T-helper 2 cell (primary cell): ENCODE results near the gene CLHC1.
"Not testable (repeated sequence)": the region's sequence is repeated elsewhere in the genome, so short reads cannot be mapped to it uniquely, and the experiment has no call there.

Experiments
- DNase-seq, 5 experiments: peaks; one replicate each; pipeline versions ENCODE4 v3.0.0 to v3.0.0-alpha.2; 2012 to 2022

Gene CLHC1

DNA sequence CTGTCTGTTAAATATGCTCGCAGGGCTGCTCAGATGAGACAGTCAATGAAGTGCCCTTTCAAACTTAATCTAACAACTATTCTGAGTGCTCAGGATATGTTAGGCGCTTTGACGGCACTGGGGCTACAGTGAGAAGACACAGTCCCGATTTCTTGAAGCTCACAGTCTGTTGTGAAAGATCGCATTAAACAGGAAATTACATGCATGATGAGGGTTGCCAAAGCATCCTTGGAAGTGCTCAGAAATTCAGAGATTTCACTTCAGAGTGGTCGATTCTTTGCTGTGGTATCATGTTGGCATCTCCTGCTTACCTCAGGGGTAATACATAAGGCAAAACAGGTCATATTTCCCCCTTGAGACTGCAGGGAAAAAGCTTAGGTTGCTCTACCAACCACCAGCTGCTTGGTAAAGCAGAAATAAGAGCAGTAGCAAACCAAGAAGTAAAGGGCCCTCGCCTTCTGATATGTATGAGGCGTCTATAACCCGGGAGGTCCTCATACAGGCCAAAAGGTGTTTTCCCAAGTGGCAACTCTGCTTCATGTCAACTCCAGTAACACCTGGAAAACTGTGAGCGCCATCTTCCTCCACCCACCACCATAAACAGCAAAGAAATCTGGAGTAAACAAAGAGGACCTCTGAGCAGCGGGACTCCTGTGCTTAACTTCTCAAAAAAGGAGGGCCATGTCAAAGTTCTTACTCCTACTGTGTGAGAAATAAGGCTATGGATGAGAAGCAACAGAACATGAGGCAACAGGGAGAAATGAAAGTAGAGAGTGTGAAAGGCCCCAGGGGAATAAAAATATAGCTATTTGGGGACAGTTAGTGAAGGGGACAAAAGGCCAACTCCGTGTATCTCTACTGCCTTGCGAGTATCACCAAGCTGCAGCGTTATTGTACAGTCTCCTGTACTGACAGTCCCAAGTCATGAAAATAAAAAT is 79.3 kb downstream of the CLHC1 start:
- no peak for DNase-seq

DNA sequence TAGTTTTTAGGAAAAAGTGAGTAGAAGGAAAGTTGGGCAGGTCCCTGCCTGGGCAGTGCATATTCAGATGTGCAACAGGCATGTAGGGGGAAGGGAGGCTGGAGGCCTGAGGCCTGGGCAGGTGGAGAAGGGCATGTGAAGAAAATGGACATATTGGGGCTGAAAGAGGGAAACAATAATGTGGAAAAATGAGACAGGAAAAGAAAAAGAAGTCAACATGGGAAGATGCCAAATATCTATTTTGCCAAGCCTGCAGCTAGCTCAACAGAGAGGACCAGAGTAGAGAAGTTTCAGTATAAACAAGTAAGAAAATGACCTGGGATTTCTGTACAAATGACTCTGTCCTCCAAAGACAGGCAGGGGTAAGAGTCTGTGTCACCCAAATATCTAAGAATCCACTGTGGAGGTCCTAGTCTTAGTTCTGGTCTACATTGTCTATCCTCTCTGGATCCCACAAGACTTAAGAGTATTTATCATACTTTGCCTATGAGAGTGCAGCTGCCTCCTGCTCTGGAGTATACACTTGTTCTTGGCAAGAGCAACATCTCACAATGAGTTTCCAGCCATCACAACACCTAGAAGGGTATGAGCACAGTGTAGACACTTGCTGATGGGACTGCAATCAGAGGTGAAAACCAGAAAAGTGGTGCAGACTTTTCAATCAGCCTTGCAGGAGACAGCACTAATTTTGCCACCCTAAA is 80.2 kb downstream of the CLHC1 start:
- DNase-seq, result no peak

DNA sequence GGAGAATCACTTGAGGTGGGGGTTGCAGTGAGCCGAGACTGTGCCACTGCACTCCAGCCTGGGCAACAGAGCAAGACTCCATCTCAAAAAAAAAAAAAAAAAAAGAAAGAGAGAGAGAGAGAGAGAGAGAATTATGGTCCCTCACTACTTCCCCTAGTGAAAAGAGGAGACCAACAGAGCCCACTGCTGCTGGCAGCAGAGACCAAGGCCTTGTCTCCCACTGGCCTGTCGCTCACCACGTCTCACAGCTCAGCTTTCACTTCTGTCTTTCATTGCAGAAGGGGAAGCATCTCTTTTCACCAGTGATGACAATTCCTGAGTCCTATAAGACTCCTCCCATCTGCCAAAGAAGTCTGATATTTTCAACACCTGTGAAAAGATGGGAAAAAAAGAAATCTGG is 81.3 kb downstream of the CLHC1 start:
- no peak for DNase-seq

DNA sequence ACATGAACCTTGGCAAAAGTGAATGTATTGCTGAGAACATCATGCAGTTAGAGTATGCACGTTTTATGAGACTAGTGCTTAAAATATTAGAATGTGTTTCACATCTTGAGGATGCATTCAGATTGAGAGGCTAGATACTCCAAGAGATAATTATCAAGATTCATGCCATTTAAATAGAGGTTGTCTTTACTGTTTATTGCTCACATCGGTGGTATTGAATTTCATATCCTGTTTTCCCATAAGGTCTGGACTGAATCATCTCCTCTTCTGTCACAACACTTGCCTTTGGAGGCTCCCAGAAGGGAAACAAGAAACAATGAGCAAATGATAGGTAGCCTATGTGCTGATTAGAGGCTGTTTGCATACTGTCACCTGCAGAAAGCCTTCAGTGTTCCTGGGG is 83.8 kb downstream of the CLHC1 start:
- no peak for DNase-seq

DNA sequence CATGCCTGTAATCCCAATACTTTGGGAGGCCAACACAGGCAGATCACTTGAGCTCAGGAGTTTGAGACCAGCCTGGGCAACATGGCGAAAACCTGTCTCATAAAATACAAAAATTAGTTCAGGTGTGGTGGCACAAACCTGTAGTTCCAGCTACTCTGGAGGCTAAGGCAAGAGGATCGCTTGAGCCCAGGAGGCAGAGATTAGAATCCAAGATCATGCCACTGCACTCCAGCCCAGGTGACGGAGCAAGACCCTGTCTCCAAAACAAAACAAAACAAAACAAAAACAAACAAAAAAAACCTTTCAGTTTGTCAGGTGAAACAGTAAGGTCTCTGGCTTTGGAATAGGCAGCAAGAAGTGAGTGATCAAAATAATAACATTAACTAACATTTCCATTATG is 84.6 kb downstream of the CLHC1 start:
- DNase-seq, result no peak

DNA sequence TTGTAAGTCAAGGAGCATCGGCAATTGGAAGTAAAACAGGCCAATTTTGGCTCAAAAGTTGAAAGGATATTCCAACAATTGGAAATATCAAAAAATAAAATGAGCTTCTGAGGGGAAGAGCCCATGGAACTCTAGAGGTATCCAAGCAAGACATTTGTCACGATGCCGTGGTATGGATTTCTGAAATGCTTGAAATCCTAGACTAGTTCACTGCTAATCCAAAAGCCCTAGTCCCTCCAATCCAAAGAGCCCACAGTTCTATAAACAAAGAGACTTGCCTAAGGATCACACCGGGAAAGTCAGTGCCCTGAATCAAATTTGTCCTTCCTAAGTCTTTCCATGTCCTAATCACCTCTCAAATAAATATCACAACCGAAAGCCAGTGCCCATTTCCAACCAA is 85.1 kb downstream of the CLHC1 start:
- no peak for DNase-seq

DNA sequence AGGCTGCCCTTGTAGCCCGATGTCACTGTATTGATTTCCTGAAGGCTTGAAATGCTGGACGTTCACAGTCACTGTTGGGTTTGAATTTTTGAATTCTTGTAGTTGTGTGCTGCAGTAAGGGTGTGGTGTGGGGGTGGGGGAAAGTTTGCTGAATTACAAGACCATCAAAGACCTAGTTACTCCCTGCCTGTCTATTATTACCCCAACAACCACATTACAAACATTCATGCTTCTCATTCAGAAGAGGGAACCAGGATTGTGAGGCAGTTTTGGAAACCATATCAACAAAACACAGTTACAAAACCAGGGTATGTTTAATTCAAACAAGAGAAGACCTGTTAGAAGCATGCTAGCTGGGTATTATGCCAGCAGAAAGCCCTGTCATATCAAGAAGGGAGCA is 85.8 kb downstream of the CLHC1 start:
- no peak for DNase-seq

DNA sequence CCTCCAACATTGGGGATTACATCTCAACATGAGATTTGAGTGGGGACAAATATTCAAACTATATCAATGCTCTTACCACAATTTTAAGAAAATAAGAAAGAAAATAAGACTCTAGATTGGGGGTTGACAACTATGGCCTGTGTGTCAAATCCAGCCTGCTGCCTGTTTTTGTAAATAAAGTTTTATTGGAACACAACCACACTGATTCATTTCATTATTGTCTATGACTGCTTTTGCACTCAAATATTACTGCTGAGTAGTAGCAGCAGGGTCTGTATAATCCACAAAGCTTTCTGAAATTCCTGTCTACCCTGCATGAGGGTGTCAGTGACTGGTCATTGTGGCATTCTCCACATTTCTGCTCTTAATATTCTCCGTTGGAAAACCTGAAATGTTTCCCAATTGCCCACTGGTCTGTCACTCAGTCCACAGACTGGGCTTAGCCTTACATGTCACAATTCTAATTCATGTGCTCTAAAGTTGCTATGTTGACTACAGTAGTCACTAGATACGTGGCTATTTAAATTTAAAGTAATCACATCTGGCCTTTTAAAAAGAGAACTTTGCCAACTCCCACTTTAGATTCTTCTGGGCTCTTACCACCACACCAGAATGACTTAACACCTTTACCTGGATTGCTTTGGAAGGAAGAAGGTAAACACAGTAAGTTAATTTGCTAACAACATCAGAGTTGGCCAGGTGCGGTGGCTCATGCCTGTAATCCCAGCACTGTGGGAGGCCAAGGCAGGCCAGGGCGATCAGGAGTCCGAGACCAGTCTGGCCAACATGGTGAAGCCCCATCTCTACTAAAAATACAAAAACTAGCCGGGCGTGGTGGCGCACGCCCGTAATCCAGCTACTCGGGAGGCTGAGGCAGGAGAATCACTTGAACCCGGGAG is 86.9 kb downstream of the CLHC1 start:
- DNase-seq, result no peak

DNA sequence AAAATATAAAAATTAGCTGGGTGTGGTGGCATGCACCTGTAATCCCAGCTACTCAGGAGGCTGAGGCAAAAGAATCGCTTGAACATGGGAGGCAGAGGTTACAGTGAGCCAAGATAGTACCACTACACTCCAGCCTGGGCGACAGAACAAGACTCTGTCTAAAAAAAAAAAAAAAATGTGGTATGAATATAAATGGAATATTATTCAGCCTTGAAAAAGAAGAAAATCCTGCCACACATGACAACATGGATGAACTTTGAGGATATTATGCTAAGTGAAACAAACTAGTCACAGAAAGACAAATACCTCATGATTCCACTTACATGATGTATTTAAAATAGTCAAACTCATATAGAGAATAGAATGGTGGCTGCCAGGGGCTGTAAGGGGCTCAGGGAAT is 88.4 kb downstream of the CLHC1 start:
- DNase-seq, result not testable (repeated sequence)

DNA sequence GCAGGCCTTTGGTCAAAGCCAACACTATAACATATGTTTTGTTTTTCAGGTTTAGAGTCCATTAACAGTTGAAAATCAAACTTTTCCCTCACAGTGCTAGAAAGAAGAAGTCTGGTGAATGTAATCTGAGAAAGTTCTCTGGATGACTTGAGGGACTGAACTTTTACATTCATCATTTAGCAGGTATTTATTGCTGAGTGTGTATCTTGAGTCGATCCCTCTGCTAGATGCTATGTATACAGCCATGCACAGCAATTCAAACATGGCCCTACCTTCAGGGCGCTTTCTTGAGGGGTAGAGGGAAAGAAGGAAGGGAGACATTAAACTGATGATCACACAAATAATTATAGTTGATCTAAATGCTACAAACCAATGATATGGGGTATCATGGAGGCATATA is 89.6 kb downstream of the CLHC1 start:
- no peak for DNase-seq

DNA sequence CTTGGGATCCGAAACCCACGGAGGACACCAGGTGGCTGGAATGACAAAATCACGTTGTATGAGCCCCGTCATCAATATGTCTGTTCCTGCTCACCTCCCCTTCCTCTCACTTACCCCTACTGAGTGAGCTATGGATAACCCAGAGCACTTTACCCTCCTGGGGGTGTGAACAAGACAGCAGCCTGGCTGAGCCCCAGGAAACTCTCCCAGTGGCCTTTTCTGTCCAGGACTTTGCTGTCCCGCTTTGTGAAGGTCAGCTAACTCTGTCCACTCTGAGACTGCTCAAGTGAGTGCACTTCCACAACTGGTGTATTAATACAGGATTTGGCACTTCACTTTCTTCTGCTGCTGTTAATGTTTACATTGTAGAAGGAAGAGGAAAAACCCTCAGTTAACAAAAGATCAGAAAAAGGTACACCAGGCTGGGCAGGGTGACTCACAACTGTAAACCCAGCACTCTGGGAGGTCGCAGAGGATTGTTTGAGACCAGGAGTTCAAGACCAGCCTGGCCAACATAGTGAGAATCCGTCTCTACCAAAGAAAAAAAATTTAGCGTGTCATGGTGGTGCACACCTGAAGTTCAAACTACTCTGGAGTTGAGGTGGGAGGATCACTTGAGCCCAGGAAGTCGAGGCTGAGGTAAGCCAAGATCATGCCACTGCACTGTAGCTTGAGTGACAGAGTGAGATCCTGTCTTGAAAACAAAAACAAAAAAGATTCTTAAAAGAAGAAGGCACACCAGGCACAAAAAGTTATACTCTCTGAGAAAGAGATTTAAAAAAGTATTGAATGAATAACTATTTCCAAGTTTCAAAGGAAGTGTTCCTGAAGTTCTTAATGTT is 90.3 kb downstream of the CLHC1 start:
- peak in 1 of 5 experiments; percentile 48 for DNase-seq

DNA sequence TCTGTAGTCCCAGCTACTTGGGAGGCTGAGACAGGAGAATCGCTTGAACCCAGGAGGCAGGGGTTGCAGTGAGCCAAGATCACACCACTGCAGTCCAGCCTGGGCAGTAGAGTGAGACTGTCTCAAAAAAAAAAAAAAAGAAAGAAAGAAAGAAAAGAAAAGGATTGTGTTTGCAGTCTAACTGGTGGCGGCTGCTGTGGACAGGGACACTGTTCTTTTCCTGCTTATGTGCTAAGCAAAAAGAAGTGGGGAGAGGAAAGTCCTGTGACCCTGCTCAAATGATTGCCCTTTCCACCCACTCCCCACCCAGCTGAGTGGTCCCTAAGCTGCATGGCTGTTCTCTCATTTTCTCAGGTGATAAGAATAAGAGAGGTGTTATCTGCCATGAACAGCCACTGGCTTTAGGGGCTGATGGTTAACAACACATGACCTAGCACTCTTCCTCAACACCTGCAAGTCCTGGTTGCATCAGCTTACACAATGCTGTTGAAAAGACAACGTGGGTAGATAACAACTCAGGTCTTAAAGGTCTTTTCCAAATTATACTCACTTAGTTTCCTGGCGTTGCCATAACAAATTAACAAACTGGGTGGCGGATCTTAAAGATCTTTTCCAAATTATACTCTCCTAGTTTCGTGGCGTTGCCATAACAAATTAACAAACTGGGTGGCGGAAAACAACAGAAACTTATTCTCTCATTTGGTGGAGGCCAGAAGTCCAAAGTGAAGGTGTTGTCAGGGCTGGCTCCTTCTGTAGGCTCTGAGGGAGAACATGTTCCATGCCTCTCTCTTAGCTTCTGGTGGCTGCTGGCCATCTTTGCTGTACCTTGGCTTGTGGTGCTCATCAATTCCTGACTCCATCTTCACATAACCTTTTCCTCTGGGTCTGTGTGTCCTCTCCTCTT is 91.5 kb downstream of the CLHC1 start:
- DNase-seq, result no peak

DNA sequence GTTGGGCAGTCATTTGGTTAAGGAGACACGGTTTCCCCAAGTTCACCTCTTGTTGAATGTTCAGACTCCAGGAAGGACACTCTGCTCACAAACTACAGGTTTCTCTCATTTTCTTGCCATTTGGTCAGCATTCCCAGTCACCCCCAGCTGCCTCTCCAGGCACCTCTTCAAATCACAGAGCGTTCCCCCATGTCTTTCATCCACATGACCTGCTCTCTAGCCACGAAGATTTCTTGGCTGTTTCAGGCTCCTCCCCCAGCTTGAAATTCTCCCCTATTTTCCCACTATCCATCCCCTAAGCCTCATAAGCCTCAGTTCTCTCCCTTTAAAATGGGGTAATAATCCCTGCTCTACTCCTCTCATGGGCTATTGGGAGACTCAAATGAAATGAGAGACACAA is 92.8 kb downstream of the CLHC1 start:
- no peak for DNase-seq

DNA sequence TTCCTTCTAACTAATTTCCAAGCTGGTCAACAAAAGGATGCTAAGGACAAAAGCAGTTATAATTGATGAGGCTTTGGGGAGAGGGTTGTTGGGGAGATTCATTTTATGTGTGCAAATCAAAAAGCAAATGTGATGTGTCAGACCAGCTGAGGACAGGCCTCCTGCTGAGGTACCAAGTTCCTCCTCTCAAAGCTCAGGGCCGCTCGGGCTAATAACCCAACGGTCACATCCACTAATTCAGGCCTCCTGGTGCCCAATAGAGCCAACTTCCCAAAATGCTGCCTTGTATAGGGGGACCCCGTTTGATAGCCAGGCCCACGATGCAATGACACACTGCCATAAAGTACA is 93.2 kb downstream of the CLHC1 start:
- no peak for DNase-seq

DNA sequence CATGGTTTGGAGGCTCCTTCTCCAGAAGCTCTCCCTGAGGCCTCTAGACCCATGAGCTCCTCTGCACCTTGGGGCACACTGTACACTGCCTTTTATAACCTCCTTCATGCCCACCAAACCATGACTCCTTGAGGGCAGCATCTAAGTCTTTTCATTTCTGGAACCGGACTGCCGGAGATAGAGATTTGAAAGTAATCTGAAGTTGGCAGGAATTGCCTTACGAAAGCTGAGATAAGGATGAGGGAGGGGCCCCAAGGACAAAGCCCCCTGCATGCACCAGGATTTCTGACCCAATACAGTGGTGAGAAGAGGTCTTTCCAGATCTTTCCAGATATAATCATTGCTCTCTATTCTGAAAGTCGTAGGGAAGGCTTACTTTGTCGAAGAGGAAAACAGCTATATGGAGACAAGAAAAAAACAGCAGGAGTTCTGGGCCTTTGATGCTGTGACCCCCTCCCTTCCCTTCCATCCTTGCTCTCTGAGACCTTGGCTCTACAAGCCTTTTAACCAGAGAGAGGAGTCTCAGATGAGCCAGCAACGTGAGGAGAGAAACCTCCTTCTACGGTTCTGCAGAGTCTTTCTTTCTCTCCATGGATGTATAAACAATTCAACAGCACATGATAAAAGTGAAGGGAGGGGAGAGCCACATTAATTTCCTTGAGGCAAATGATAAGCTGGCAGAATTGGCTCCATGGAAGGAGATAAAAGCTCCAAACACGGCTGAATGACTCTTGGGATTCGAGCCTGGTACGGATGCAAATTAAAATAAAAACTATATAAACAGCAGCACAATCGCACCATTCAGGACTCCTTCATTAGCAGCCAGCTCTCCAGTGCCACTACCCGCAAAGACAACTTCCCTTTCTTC is 93.8 kb downstream of the CLHC1 start:
- no peak for DNase-seq

DNA sequence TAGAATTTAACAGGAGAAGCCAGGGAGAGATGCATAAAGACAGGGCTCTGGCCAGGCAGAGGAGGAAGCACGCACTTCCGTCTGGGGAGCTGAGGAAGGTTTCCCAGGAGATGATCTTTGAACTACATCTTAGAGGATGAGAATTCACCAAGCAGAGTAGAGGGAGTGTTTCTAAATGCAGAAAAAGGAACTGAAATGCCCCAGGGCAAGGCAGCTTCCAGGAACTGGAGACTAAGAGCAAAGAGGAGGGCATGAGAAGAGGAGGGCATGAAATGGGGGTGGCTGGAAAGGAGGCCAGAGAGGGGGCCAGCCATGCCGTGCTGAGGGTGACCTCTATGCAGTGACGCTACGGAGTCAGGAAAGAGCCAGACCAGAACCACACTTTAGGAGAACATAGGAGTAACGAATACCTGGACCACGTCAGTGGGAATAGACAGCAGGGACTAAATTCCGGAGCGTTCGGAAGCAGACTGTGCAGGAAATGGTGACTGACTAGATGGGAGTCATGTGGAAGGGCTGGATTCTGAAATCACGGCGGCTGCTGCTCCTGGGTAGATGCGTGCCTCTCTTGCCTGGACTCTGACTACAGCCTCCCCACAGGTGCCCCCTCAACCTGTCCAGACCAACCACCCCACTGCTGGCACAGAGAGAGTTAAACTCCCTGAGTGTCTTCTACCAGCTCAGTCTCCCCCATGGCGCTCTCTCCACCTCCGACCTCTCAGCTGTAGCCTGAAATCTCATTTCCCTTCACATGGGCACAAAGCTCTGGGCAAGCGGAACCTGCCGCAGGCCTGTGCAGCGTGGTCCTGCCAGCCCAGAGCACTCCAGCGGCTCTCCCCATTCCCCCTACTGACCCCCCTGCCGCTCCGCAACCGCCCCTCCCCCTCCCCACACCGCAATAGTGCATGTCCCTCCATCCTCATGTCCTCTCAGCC is 94.8 kb downstream of the CLHC1 start:
- DNase-seq, result no peak

DNA sequence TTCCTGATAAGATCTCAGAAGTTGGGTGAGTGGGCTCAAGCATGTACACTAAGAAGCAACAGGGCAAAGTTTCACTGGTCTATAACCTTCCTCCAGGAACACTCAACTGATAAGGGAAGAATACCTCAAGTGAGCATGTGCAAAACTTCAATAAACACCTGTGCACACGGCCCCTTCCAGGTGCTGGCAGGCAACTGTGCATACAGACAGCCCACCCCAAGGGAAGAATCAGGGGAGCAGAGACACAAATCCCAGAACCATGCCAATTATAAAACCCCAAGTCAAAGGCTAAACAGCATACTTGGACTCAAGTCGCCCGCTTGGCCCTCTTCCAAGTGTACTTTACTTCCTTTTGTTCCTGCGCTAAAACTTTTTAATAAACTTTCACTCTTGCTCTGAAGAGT is 96.0 kb downstream of the CLHC1 start:
- DNase-seq, result no peak

DNA sequence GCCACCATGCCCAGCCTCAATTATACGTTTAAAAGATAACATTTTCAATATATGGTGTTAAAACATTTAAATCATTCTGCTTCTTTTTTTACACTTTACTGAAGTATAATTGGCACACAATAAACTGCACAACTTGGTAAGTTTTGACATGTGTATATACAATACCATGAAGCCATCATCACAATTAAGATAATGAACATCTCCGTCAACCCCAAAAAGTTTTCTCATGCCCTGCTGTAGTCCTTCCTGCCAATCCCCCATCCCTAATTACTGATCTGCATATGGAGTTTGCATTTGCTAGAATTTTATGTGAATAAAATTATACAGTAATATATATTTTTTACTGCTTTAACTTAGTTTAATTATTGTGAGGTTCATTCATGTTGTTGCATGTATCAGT is 96.6 kb downstream of the CLHC1 start:
- no peak for DNase-seq

DNA sequence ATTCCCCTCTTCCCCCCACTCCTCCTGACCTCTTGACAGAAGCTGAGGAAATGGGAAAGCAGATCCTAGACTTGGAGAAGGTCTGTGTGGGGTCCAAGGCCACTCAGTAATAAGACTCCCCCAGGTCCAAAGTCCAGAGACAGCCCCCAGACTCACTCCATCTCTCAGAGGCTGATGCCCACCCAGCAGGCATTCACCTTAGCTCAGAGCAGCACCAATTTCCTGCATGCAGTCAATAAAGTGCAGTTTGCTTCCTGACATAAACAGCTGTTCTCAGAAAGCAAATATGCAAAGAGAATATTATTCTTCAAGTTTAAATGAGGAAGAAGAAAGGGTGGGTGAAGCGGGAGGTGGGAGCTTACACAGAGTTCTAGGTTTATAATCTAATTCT is 97.8 kb downstream of the CLHC1 start:
- DNase-seq, result peak in 1 of 5 experiments; percentile 47
